Measurements from ENCODE around the gene ARIH2. TPM values are rescaled to one million over a fixed set of nuclear protein-coding genes. Genes with fewer than 3 reads are reported as not detected.

ARIH2 gene
- total and polyA plus RNA-seq, 2 of the 8 experiments (the other 6 are each of a cell fraction or from before 2014, with no cell fraction given) = 72.9 to 136 TPM

DNA sequence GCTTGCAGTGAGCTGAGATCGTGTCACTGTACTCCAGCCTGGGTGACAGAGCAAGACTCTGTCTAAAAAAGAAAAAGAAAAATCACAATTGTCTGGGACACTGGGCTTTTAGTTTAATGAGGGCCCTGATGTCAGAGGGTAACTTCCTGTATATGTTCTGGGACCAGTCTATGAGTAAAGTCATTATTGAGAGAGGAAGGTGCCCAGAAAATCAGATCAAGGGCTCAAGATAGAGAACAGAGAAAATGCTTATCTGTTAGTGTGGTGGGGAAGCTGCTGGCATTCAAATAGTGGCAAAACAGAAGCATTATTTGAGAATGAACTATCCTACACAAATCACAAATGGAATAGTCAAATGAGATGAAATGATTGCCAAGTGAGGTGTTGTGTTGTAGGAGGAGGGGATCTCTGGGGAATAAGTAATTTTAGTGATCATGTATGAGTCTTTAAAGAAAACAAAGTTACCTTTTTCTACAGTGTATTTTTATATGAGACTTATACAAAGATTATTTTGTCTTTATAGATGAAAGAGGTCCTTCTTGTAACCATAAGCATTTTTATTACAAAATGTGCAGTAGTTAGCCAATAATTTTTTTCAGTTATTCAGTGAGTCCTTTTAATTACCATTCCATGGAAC lies 13.4 kb downstream of the ARIH2 start:
- Histone ChIP-seq H4K5ac (ENCODE audit: insufficient read length, low read depth, low read length) (no peak overlapping the region), H2BK15ac (ENCODE audit: low read length) (no peak overlapping the region), H2AFZ (ENCODE audit: low read length) (no peak overlapping the region), H3K18ac (ENCODE audit: extremely low read depth, low read length) (no peak overlapping the region), H2BK5ac (ENCODE audit: low read depth, low read length) (no peak overlapping the region), H2BK120ac (replicated peaks; ENCODE audit: low read depth, low read length) (no peak overlapping the region), H3K9me3 (ENCODE audit: insufficient read depth in 2 of 2, low read depth in 1 of 2, low read length in 1 of 2) (no peaks in the 10 kb centered on the region), H3K27me3 (replicated peaks in 1 of 4; ENCODE audit: control insufficient read depth in 3 of 4, extremely low read depth in 1 of 4, insufficient read depth in 3 of 4, low read length in 3 of 4) (no peaks in the 10 kb centered on the region), H3K27ac (ENCODE audit: low read depth, low read length) (no peak overlapping the region), H3K79me1 (ENCODE audit: low read depth, low read length) (peaks cover 11% of the 10 kb centered on the region), H3K79me2 (ENCODE audit: control insufficient read depth in 1 of 2, insufficient read depth in 2 of 2, low read length in 2 of 2) (peaks cover 11 to 92% of the 10 kb centered on the region in 2 experiments), H3K9ac (replicated peaks in 1 of 4; ENCODE audit: extremely low read depth in 1 of 4, low read depth in 3 of 4, low read length in 3 of 4) (no peak overlapping the region), H4K8ac (ENCODE audit: extremely low read depth, insufficient read depth, low read length) (no peak overlapping the region), H3K4ac (replicated peaks; ENCODE audit: insufficient read length, low read depth, low read length) (no peak overlapping the region), H2BK12ac (ENCODE audit: low read depth, low read length) (no peak overlapping the region), H3K14ac (ENCODE audit: insufficient read length) (no peak overlapping the region), H3K4me3 (ENCODE audit: extremely low read depth in 1 of 4, insufficient read depth in 2 of 4, low read depth in 3 of 4, low read length in 4 of 4) (no peak overlapping the region), H3K4me1 (replicated peaks in 1 of 4; ENCODE audit: control insufficient read depth in 3 of 4, insufficient read depth in 4 of 4, low read length in 3 of 4) (no peaks in the 10 kb centered on the region), H4K91ac (replicated peaks; ENCODE audit: insufficient read length, low read length) (no peak overlapping the region), H3K23ac (ENCODE audit: insufficient read length) (no peak overlapping the region), H4K20me1 (replicated peaks in 1 of 2; ENCODE audit: control insufficient read depth in 1 of 2, insufficient read depth in 2 of 2, low read length in 2 of 2) (peaks cover 11 to 15% of the 10 kb centered on the region in 2 experiments), H3K56ac (replicated peaks; ENCODE audit: insufficient read length, low read depth, low read length) (no peak overlapping the region), H2BK20ac (ENCODE audit: low read length) (no peak overlapping the region), H2AK5ac (ENCODE audit: low read depth, low read length) (no peak overlapping the region), H3K4me2 (ENCODE audit: insufficient read depth in 1 of 2, low read depth in 2 of 2, low read length in 2 of 2) (no peak overlapping the region), H3K36me3 (ENCODE audit: control insufficient read depth in 2 of 4, insufficient read depth in 4 of 4, low read length in 3 of 4) (peaks cover 4 to 47% (median 22%) of the 10 kb centered on the region in 4 experiments; a peak in 7 of 8 replicates), H3K23me2 (ENCODE audit: low read depth, low read length) (no peaks in the 10 kb centered on the region)
- ChIA-PET POLR2A (ENCODE audit: partially characterized antibody) (interaction anchor here (1.2 to 2.2 kb wide), 2 partner anchors 13 to 220 kb away, joined by 3 to 8 read pairs; no protein-coding TSS in a partner anchor), CTCF (ENCODE audit: partially characterized antibody) (interaction anchor here (0.6 to 4.0 kb wide), 20 partner anchors 8 to 519 kb away, joined by 3 to 14 read pairs (median 4); no protein-coding TSS in a partner anchor)
- no peak for TF ChIP-seq POLR2AphosphoS5 (IDR thresholded peaks at IDR 0.05; ENCODE audit: low read depth, low read length)
- TF ChIP-seq TBP (IDR thresholded peaks at IDR 0.05; ENCODE audit: low read depth, low read length) = no peak
- no peak for TF ChIP-seq RAD21 (IDR thresholded peaks at IDR 0.05 in 1 of 2, conservative IDR thresholded peaks at IDR 0.05 in 1 of 2; ENCODE audit: low read depth in 2 of 2, low read length in 2 of 2)
- no peak for TF ChIP-seq ZNF274 (IDR thresholded peaks at IDR 0.05; ENCODE audit: borderline replicate concordance, extremely low read depth, low read length)
- TF ChIP-seq SP2 (IDR thresholded peaks at IDR 0.05; ENCODE audit: low read length) = no peak
- 100% methylated on average over 1 of the region's 1 CpG; no CpG with 5 or more reads in 1 of the 2 experiments for WGBS, 2 experiments (ENCODE audit: extremely low coverage in 1 of 2, insufficient coverage in 1 of 2, insufficient read length in 1 of 2, insufficient replicate concordance in 2 of 2, low coverage in 1 of 2, low lambda C conversion rate in 2 of 2, missing lambda C conversion rate in 1 of 2)
- no peak for DNase-seq (ENCODE audit: low read depth in 1 of 2, low spot score in 2 of 2)
- FAIRE-seq = no peak

All from H1 (cell line).